ENCODE data around the gene DLL4.
A peak's percentile ranks its signal among the peaks of the same experiment; 100 is the strongest.

Gene DLL4

GRCh38 chr15:40906091-40906990, 22.8 kb upstream of the DLL4 start:
- Mint-ChIP-seq H3K9me3 (no peaks in the 10 kb centered on the region), H3K36me3 (ENCODE audit: low read depth) (peaks cover 23% of the 10 kb centered on the region), H3K4me1 (peaks cover 36% of the 10 kb centered on the region), H3K4me3 (peak overlapping the region; percentile 43 to 53 (median 51)), H3K27me3 (ENCODE audit: low read depth) (no peaks in the 10 kb centered on the region), H3K27ac (peak overlapping the region in 2 of 3 experiments; percentile 52 to 79)
- peak; percentile 83 to 97 (median 88) for TF ChIP-seq CTCF (IDR thresholded peaks at IDR 0.05; ENCODE audit: unreplicated experiment in 3 of 3)

- H3K36me3 Mint-ChIP-seq (ENCODE audit: low read depth): peaks cover 22% of the 10 kb centered on the region
- H3K27me3 Mint-ChIP-seq (ENCODE audit: low read depth): no peaks in the 10 kb centered on the region
- H3K4me1 Mint-ChIP-seq: peaks cover 40% of the 10 kb centered on the region
- peak overlapping the region in 1 of 3 experiments; percentile 31 for H3K27ac Mint-ChIP-seq
- H3K4me3 Mint-ChIP-seq: peak overlapping the region; percentile 26 to 46 (median 45)
- TF ChIP-seq CTCF (IDR thresholded peaks at IDR 0.05; ENCODE audit: unreplicated experiment in 3 of 3): no peak
- no peaks in the 10 kb centered on the region for H3K9me3 Mint-ChIP-seq
Measured at GRCh38 chr15:40906991-40907802, 21.9 kb upstream of the DLL4 start.

GRCh38 chr15:40908095-40908494, 21.0 kb upstream of the DLL4 start:
- Mint-ChIP-seq H3K36me3 (ENCODE audit: low read depth) (peaks cover 18% of the 10 kb centered on the region), H3K27me3 (ENCODE audit: low read depth) (no peaks in the 10 kb centered on the region), H3K4me1 (peaks cover 40% of the 10 kb centered on the region), H3K4me3 (peak overlapping the region; percentile 60 to 62 (median 61)), H3K27ac (peak overlapping the region in 1 of 3 experiments; percentile 31), H3K9me3 (no peaks in the 10 kb centered on the region)
- TF ChIP-seq CTCF (IDR thresholded peaks at IDR 0.05; ENCODE audit: unreplicated experiment in 3 of 3): no peak

GRCh38 chr15:40909662-40910630, 19.2 kb upstream of the DLL4 start:
- Mint-ChIP-seq H3K4me1 (peaks cover 34% of the 10 kb centered on the region), H3K9me3 (no peaks in the 10 kb centered on the region), H3K27ac (peak overlapping the region; percentile 58 to 92 (median 87)), H3K36me3 (ENCODE audit: low read depth) (peaks cover 3% of the 10 kb centered on the region), H3K27me3 (ENCODE audit: low read depth) (no peaks in the 10 kb centered on the region), H3K4me3 (peak overlapping the region in 2 of 3 experiments; percentile 17 to 50)
- no peak for TF ChIP-seq CTCF (IDR thresholded peaks at IDR 0.05; ENCODE audit: unreplicated experiment in 3 of 3)

DNA sequence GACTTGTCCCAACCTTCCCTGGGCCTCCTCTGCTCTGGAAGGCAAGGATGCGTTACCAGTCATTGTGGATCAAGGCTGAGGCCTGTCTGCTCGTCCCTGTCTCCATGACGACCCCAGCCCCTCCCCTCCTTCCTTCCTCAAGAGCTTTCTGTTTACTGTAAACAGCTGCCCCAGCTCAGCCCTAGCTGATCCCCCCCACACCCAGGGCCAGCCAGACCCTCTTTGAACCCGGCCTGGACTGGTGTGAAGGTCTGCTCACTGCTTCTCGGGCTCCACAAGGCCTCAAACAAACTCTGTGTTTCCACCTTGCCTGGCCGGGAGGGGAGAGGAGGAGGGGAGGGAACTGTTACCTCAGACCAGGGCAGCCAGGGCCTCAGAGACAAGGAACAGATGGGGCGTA, 18.0 kb upstream of the DLL4 start:
- no peaks in the 10 kb centered on the region for H3K36me3 Mint-ChIP-seq (ENCODE audit: low read depth)
- H3K27ac Mint-ChIP-seq: peak overlapping the region; percentile 90 to 95 (median 92)
- H3K9me3 Mint-ChIP-seq: no peaks in the 10 kb centered on the region
- no peak overlapping the region for H3K4me3 Mint-ChIP-seq
- no peak for TF ChIP-seq CTCF (IDR thresholded peaks at IDR 0.05; ENCODE audit: unreplicated experiment in 3 of 3)
- no peaks in the 10 kb centered on the region for H3K27me3 Mint-ChIP-seq (ENCODE audit: low read depth)
- peaks cover 27% of the 10 kb centered on the region for H3K4me1 Mint-ChIP-seq

Data from nephron (organoid).